H9 (cell line): ENCODE data around the gene ATG5. TPM values are rescaled to one million over a fixed set of nuclear protein-coding genes. Genes with fewer than 3 reads are reported as not detected.

Experiments used
- DNase-seq: peaks from one replicate; pipeline ENCODE4 v3.0.0-alpha.2; 2017
- H2AFZ ChIP-seq: one replicate; pipeline ENCODE4 v1.6.1; 2013; ENCODE audit warnings: mild to moderate bottlenecking, low read length, control low read depth, moderate library complexity
- H2AK5ac ChIP-seq: 2 replicates; pipeline ENCODE4 v1.6.1; 2013; ENCODE audit warnings: low read length, control low read depth, mixed read lengths; ENCODE audit not compliant: insufficient read length
- H2BK120ac ChIP-seq: one replicate; pipeline ENCODE4 v1.6.1; 2013; ENCODE audit warnings: low read depth, mild to moderate bottlenecking, low read length, control low read depth, inconsistent platforms; ENCODE audit not compliant: poor library complexity, severe bottlenecking
- H2BK12ac ChIP-seq: 2 replicates; pipeline ENCODE4 v1.6.1; 2013; ENCODE audit warnings: low read length, control low read depth, mixed read lengths, low read depth; ENCODE audit not compliant: insufficient read length
- H2BK15ac ChIP-seq: 2 replicates; pipeline ENCODE4 v1.6.1; 2013; ENCODE audit warnings: low read depth, low read length, control low read depth
- H2BK20ac ChIP-seq: one replicate; pipeline ENCODE4 v1.6.1; 2013; ENCODE audit warnings: low read depth, mild to moderate bottlenecking, low read length, control low read depth, inconsistent platforms; ENCODE audit not compliant: poor library complexity, severe bottlenecking
- H2BK5ac ChIP-seq: 2 replicates; pipeline ENCODE4 v1.6.1; 2013; ENCODE audit warnings: low read length, control low read depth, mixed read lengths; ENCODE audit not compliant: insufficient read length
- H3K14ac ChIP-seq: 2 replicates; pipeline ENCODE4 v1.6.1; 2013; ENCODE audit warnings: low read length, control low read depth; ENCODE audit not compliant: insufficient read depth
- H3K18ac ChIP-seq: 2 replicates; pipeline ENCODE4 v1.6.1; 2013; ENCODE audit warnings: low read depth, mild to moderate bottlenecking, mixed read lengths, low read length, control low read depth; ENCODE audit not compliant: insufficient read length
- H3K23ac ChIP-seq: 2 replicates; pipeline ENCODE4 v1.6.1; 2013; ENCODE audit warnings: low read length, control low read depth, mixed read lengths, low read depth; ENCODE audit not compliant: insufficient read length
- H3K23me2 ChIP-seq: 2 replicates; pipeline ENCODE4 v1.6.1; 2013; ENCODE audit warnings: low read depth, mild to moderate bottlenecking, mixed read lengths, low read length, control low read depth; ENCODE audit not compliant: insufficient read length, poor library complexity, severe bottlenecking
- H3K27ac ChIP-seq: 2 replicates; pipeline ENCODE4 v1.5.1; 2013; ENCODE audit warnings: low read length, control low read depth, mixed read lengths, low read depth; ENCODE audit not compliant: insufficient read length
- H3K27me3 ChIP-seq: 2 replicates; pipeline ENCODE4 v1.6.1; 2013; ENCODE audit warnings: low read length, control low read depth, inconsistent platforms; ENCODE audit not compliant: insufficient read depth
- H3K4ac ChIP-seq: 2 replicates; pipeline ENCODE4 v1.6.1; 2013; ENCODE audit warnings: low read depth, mild to moderate bottlenecking, control low read depth, inconsistent platforms, low read length, moderate library complexity
- H3K4me1 ChIP-seq: 2 replicates; pipeline ENCODE4 v1.6.1; 2013; ENCODE audit warnings: low read length, control low read depth, inconsistent platforms; ENCODE audit not compliant: insufficient read depth
- H3K4me2 ChIP-seq: 2 replicates; pipeline ENCODE4 v1.6.1; 2013; ENCODE audit warnings: low read length, control low read depth, mixed read lengths; ENCODE audit not compliant: insufficient read length, insufficient read depth
- H3K56ac ChIP-seq: 2 replicates; pipeline ENCODE4 v1.6.1; 2013; ENCODE audit warnings: low read depth, mild to moderate bottlenecking, mixed read lengths, low read length, control low read depth; ENCODE audit not compliant: insufficient read length
- H3K79me1 ChIP-seq: 2 replicates; pipeline ENCODE4 v1.6.1; 2013; ENCODE audit warnings: low read depth, mild to moderate bottlenecking, moderate library complexity, low read length, control low read depth, inconsistent platforms; ENCODE audit not compliant: insufficient read depth, poor library complexity, severe bottlenecking
- H3K79me2 ChIP-seq: 2 replicates; pipeline ENCODE4 v1.6.1; 2013; ENCODE audit warnings: low read length, control low read depth, inconsistent platforms; ENCODE audit not compliant: insufficient read depth
- H3K9ac ChIP-seq: 2 replicates; pipeline ENCODE4 v1.6.1; 2013; ENCODE audit warnings: low read length, control low read depth, mixed read lengths; ENCODE audit not compliant: insufficient read length; ENCODE audit errors: extremely low read depth
- H3K9me3 ChIP-seq: one replicate; pipeline ENCODE4 v1.6.1; 2013; ENCODE audit warnings: low read depth, low read length, inconsistent platforms; ENCODE audit not compliant: control insufficient read depth
- H3T11ph ChIP-seq: one replicate; pipeline ENCODE4 v1.6.1; 2013; ENCODE audit warnings: mild to moderate bottlenecking, low read length, control low read depth, inconsistent platforms
- H4K20me1 ChIP-seq: one replicate; pipeline ENCODE4 v1.6.1; 2013; ENCODE audit not compliant: control insufficient read depth, insufficient read length, insufficient read depth
- H4K5ac ChIP-seq: 2 replicates; pipeline ENCODE4 v1.6.1; 2013; ENCODE audit warnings: low read depth, mild to moderate bottlenecking, mixed read lengths, low read length, control low read depth; ENCODE audit not compliant: insufficient read length
- H4K8ac ChIP-seq: replicated peaks from 2 replicates; pipeline ENCODE4 v1.6.1; 2013; ENCODE audit warnings: low read length, control low read depth, mixed read lengths, low read depth; ENCODE audit not compliant: insufficient read length
- H4K91ac ChIP-seq: 2 replicates; pipeline ENCODE4 v1.6.1; 2013; ENCODE audit warnings: low read depth, mild to moderate bottlenecking, moderate library complexity, mixed read lengths, low read length, control low read depth; ENCODE audit not compliant: insufficient read length
- H3K27ac Mint-ChIP-seq, 3 experiments: 2 replicates in 2 of 3; 3 replicates in 1 of 3; pipeline ENCODE4 v1.8.0; 2020 to 2021; ENCODE audit warnings: mixed read lengths in 3 of 3, mild to moderate bottlenecking in 1 of 3, moderate library complexity in 1 of 3
- H3K27me3 Mint-ChIP-seq: 2 replicates; pipeline ENCODE4 v1.8.0; 2021; ENCODE audit warnings: low read depth, mild to moderate bottlenecking, moderate library complexity, mixed read lengths
- H3K36me3 Mint-ChIP-seq, 3 experiments: 2 replicates in 2 of 3; 3 replicates in 1 of 3; pipeline ENCODE4 v1.8.0; 2020 to 2021; ENCODE audit warnings: low read depth in 3 of 3, mixed read lengths in 3 of 3; ENCODE audit not compliant: insufficient read depth in 1 of 3
- H3K4me1 Mint-ChIP-seq, 2 experiments: 2 replicates each; pipeline ENCODE4 v1.8.0; 2020; ENCODE audit warnings: mixed read lengths in 2 of 2
- H3K4me3 Mint-ChIP-seq, 2 experiments: 2 replicates in 1 of 2; 3 replicates in 1 of 2; pipeline ENCODE4 v1.8.0; 2020 to 2021; ENCODE audit warnings: mild to moderate bottlenecking in 2 of 2, mixed read lengths in 2 of 2, moderate library complexity in 1 of 2
- H3K9me3 Mint-ChIP-seq, 2 experiments: 2 replicates in 1 of 2; 3 replicates in 1 of 2; pipeline ENCODE4 v1.8.0; 2020; ENCODE audit warnings: mild to moderate bottlenecking in 2 of 2, mixed read lengths in 2 of 2, moderate library complexity in 1 of 2
- CTCF ChIP-seq: fragments of 200-600 bp; sonication (generic); conservative IDR thresholded peaks from 3 replicates; pipeline ENCODE4 v1.8.0; 2021; ENCODE audit warnings: antibody characterized with exemption, mild to moderate bottlenecking
- WGBS: extraction: QIAGEN DNeasy Blood & Tissue Kit; methylation state at CpG from one replicate; pipeline ENCODE4 v1.1.7; 2013; ENCODE audit warnings: missing lambda C conversion rate, low lambda C conversion rate, mixed read lengths; ENCODE audit not compliant: insufficient read length; ENCODE audit errors: extremely low coverage; 5-methylcytosine and 5-hydroxymethylcytosine counted together
- total RNA-seq: library from RNA; stranded (reverse); gene quantifications from 2 replicates; pipeline ENCODE4 v1.2.1, GENCODE V29; 2021

The ATG5 gene
- total RNA-seq, 1 experiment from 2014 or later = 36.7 TPM

- Histone ChIP-seq H3K9ac (no peak overlapping the region), H2BK5ac (no peak overlapping the region), H3T11ph (no peak overlapping the region), H3K23ac (no peak overlapping the region), H3K27ac (no peak overlapping the region), H2BK120ac (no peak overlapping the region), H3K4ac (no peak overlapping the region), H3K14ac (no peak overlapping the region), H3K4me2 (no peak overlapping the region), H2AK5ac (no peak overlapping the region), H4K91ac (no peak overlapping the region), H2BK12ac (no peak overlapping the region), H3K18ac (no peak overlapping the region), H3K4me1 (no peaks in the 10 kb centered on the region), H3K9me3 (no peaks in the 10 kb centered on the region), H2AFZ (no peak overlapping the region), H4K5ac (no peak overlapping the region), H4K8ac (no peak overlapping the region), H3K79me1 (no peaks in the 10 kb centered on the region), H2BK15ac (no peak overlapping the region), H3K79me2 (no peaks in the 10 kb centered on the region), H3K56ac (no peak overlapping the region), H3K23me2 (no peaks in the 10 kb centered on the region), H4K20me1 (no peaks in the 10 kb centered on the region), H2BK20ac (no peak overlapping the region), H3K27me3 (no peaks in the 10 kb centered on the region)
- WGBS = no CpG with 5 or more reads among the region's 12 CpGs
- TF ChIP-seq CTCF = no peak
- DNase-seq = no peak
- Mint-ChIP-seq H3K4me1 (peaks cover 38 to 41% of the 10 kb centered on the region in 2 experiments), H3K36me3 (no peaks in the 10 kb centered on the region), H3K27ac (no peak overlapping the region), H3K4me3 (no peak overlapping the region), H3K9me3 (no peaks in the 10 kb centered on the region), H3K27me3 (no peaks in the 10 kb centered on the region)
Observed at GRCh38 chr6:106143665-106144064, 181.9 kb downstream of the ATG5 start.
